Thyroid gland (tissue), 4 donors: Measurements from ENCODE around the gene RPS8. TPM values are rescaled to one million over a fixed set of nuclear protein-coding genes. Genes with fewer than 3 reads are reported as not detected.

ENCODE experiments used
- DNase-seq, 2 donors: peaks; one replicate each; pipeline ENCODE4 v3.0.0-alpha.2; 2019
- H3K27ac ChIP-seq, 3 donors: fragments of 200-600 bp; sonication (generic); 1 replicate in 2 of 3; 2 replicates in 1 of 3; pipeline ENCODE4 v1.5.1; 2016 to 2019; ENCODE audit warnings: mild to moderate bottlenecking in 1 of 3, moderate library complexity in 1 of 3
- H3K27me3 ChIP-seq: fragments of 200-600 bp; sonication (generic); one replicate; pipeline ENCODE4 v1.5.1; 2019
- H3K36me3 ChIP-seq, 2 donors: fragments of 200-600 bp; sonication (generic); one replicate each; pipeline ENCODE4 v1.5.1; 2016 to 2019
- H3K4me1 ChIP-seq, 2 donors: fragments of 200-600 bp; sonication (generic); one replicate each; pipeline ENCODE4 v1.5.1; 2017 to 2019
- H3K4me3 ChIP-seq, 3 donors: fragments of 200-600 bp; sonication (generic); replicated peaks in 1 of 3; 1 replicate in 2 of 3; 2 replicates in 1 of 3; pipeline ENCODE4 v1.5.1; 2016; ENCODE audit warnings: mild to moderate bottlenecking in 1 of 3
- H3K9me3 ChIP-seq: fragments of 200-600 bp; sonication (generic); one replicate; pipeline ENCODE4 v1.5.1; 2017
- POLR2A ChIP-seq, 2 donors: fragments of 450-650 bp; IDR thresholded peaks; one replicate each; pipeline ENCODE4 v1.6.1; 2017; ENCODE audit warnings: antibody characterized with exemption in 2 of 2, mild to moderate bottlenecking in 2 of 2, moderate library complexity in 1 of 2
- WGBS, 2 donors: methylation state at CpG; one replicate each; pipeline ENCODE4 v1.1.5; 2017; 5-methylcytosine and 5-hydroxymethylcytosine counted together
- intact Hi-C: fragments of 100-400 bp; cut with DNase I; formaldehyde crosslinking; loops from one replicate; pipeline ENCODE4 v1.15.1; 2023
- total RNA-seq, 4 donors: library from RNA; depleted of rRNA; stranded (reverse); fragments of >200 nt; gene quantifications; one replicate each; pipeline ENCODE4 v1.2.3, GENCODE V29; 2016
- TF ChIP-seq, protein P1 (sequence below), 6 experiments: fragments of 200-600 bp in 3 of 6; fragments of 450-650 bp in 3 of 6; sonication (generic) in 3 of 6; IDR thresholded peaks; one replicate each; pipeline ENCODE4 v1.5.1; 2016 to 2019; ENCODE audit warnings: antibody characterized with exemption in 6 of 6, mild to moderate bottlenecking in 2 of 6, inconsistent platforms in 1 of 6, moderate library complexity in 1 of 6

Gene RPS8
- total RNA-seq, 4 donors from 2014 or later: 1,167 to 2,709 (median 1,595) TPM

DNA sequence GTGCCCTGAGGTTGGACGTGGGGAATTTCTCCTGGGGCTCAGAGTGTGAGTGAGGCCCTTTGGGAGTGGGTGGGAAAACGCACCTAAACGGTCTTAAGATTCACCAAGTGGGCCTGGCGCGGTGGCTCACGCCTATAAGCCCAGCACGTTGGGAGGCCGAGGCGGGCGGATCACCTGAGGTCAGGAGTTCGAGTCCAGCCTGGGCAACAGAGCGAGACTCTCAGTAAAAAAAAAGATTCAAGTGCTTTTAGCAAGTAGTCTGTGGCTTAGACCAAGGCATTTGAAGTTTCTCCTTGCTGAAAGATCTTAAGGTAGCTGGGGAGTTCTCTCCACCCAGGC is 1.4 kb downstream of the RPS8 start:
- H3K4me3 ChIP-seq: peak overlapping the region in 1 of 3 donors; percentile 71
- H3K27me3 ChIP-seq: no peaks in the 10 kb centered on the region
- peak overlapping the region in 2 of 3 donors; percentile 89 to 90 for H3K27ac ChIP-seq
- 65 to 72% methylated on average over 6 to 12 of the region's 12 CpGs for WGBS, 2 donors
- no peak for TF ChIP-seq POLR2A (IDR thresholded peaks at IDR 0.05)
- TF ChIP-seq, protein P1, sequence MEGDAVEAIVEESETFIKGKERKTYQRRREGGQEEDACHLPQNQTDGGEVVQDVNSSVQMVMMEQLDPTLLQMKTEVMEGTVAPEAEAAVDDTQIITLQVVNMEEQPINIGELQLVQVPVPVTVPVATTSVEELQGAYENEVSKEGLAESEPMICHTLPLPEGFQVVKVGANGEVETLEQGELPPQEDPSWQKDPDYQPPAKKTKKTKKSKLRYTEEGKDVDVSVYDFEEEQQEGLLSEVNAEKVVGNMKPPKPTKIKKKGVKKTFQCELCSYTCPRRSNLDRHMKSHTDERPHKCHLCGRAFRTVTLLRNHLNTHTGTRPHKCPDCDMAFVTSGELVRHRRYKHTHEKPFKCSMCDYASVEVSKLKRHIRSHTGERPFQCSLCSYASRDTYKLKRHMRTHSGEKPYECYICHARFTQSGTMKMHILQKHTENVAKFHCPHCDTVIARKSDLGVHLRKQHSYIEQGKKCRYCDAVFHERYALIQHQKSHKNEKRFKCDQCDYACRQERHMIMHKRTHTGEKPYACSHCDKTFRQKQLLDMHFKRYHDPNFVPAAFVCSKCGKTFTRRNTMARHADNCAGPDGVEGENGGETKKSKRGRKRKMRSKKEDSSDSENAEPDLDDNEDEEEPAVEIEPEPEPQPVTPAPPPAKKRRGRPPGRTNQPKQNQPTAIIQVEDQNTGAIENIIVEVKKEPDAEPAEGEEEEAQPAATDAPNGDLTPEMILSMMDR (IDR thresholded peaks at IDR 0.05): no peak
- H3K36me3 ChIP-seq: peaks cover 11 to 22% of the 10 kb centered on the region in 2 donors
- H3K9me3 ChIP-seq: no peaks in the 10 kb centered on the region
- peaks cover 12 to 14% of the 10 kb centered on the region in 2 donors for H3K4me1 ChIP-seq
- intact Hi-C loops: loop anchor here (5.0 kb wide), 1 partner anchor 34 kb away; no protein-coding TSS in a partner anchor
- peak in 1 of 2 donors; percentile 13 for DNase-seq

- DNase-seq: no peak
Observed at GRCh38 chr1:44777547-44777946, 2.2 kb downstream of the RPS8 start.

GRCh38 chr1:44777969-44778635 is 2.8 kb downstream of the RPS8 start:
- H3K36me3 ChIP-seq: peaks cover 11 to 22% of the 10 kb centered on the region in 2 donors
- no peaks in the 10 kb centered on the region for H3K9me3 ChIP-seq
- no peak overlapping the region for H3K27ac ChIP-seq
- H3K4me1 ChIP-seq: peaks cover 12 to 14% of the 10 kb centered on the region in 2 donors
- no peaks in the 10 kb centered on the region for H3K27me3 ChIP-seq
- H3K4me3 ChIP-seq: no peak overlapping the region
- intact Hi-C loops: loop anchor here (5.0 kb wide), 1 partner anchor 36 kb away; no protein-coding TSS in a partner anchor
- WGBS, 2 donors: 81 to 82% methylated on average over 13 of the region's 13 CpGs
- TF ChIP-seq, protein P1 (IDR thresholded peaks at IDR 0.05): no peak
- no peak for TF ChIP-seq POLR2A (IDR thresholded peaks at IDR 0.05)
- no peak for DNase-seq

More at GRCh38 chr1:44777547-44777946, 2.2 kb downstream of the RPS8 start:
- Histone ChIP-seq H3K4me3 (no peak overlapping the region), H3K4me1 (peaks cover 12 to 14% of the 10 kb centered on the region in 2 donors), H3K9me3 (no peaks in the 10 kb centered on the region), H3K27ac (no peak overlapping the region), H3K36me3 (peaks cover 11 to 22% of the 10 kb centered on the region in 2 donors), H3K27me3 (no peaks in the 10 kb centered on the region)
- WGBS, 2 donors: 90 to 92% methylated on average over 13 to 14 of the region's 14 CpGs
- intact Hi-C loops: loop anchor here (5.0 kb wide), 1 partner anchor 35 kb away; no protein-coding TSS in a partner anchor
- TF ChIP-seq, protein P1 (IDR thresholded peaks at IDR 0.05): no peak
- no peak for TF ChIP-seq POLR2A (IDR thresholded peaks at IDR 0.05)

DNA sequence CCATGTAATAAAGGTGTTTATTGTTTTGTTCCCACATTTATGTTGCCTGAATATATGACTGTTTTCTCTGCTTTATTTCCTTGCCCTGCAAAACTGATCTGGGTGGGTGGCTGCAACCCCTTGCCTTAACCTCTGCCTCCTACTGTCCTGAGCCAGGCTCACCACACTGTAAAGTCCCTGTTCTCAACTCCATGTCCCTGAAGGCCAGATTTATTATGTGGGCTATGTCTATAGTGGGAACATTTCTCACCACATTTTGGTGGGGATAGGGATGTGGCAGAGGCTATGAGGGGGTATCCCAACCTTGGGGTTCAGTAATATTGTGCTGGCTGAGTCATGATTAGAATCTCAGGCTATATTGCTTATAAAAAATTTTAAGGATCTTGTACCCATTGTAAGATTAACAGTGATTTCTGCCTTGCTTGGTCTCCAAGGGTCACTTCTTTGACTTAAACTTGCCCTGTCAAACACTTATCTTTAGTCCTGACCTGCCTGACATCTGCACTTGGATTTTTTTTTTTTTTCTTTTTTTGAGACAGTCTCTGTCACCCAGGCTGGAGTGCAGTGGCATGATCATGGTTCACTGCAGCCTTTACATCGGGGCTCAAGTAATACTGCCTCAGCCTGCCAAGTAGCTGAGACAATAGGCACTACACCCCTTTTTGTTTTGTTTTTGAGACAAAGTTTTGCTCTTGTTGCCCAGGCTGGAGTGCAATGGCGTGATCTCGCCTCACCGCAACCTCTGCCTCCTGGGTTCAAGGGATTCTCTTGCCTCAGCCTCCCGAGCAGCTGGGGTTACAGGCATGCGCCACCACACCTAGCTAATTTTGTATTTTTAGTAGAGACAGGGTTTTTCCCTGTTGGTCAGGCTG is 3.6 kb downstream of the RPS8 start:
- WGBS, 2 donors: 88 to 90% methylated on average over 6 of the region's 6 CpGs
- H3K27me3 ChIP-seq: no peaks in the 10 kb centered on the region
- H3K4me3 ChIP-seq: no peak overlapping the region
- peaks cover 16 to 18% of the 10 kb centered on the region in 2 donors for H3K4me1 ChIP-seq
- peaks cover 11 to 22% of the 10 kb centered on the region in 2 donors for H3K36me3 ChIP-seq
- DNase-seq: no peak
- TF ChIP-seq, protein P1 (IDR thresholded peaks at IDR 0.05): no peak
- no peak for TF ChIP-seq POLR2A (IDR thresholded peaks at IDR 0.05)
- intact Hi-C loops: loop anchor here (5.0 kb wide), 1 partner anchor 37 kb away; no protein-coding TSS in a partner anchor
- H3K27ac ChIP-seq: no peak overlapping the region
- no peaks in the 10 kb centered on the region for H3K9me3 ChIP-seq
